ENCODE data around the gene FLRT2. TPM values are rescaled to one million over a fixed set of nuclear protein-coding genes. Genes with fewer than 3 reads are reported as not detected.

Gene FLRT2
- total and polyA plus RNA-seq, 9 of the 15 experiments (the other 6 are each of a cell fraction or from before 2014, with no cell fraction given): 0.02 TPM; not detected in 8

DNA sequence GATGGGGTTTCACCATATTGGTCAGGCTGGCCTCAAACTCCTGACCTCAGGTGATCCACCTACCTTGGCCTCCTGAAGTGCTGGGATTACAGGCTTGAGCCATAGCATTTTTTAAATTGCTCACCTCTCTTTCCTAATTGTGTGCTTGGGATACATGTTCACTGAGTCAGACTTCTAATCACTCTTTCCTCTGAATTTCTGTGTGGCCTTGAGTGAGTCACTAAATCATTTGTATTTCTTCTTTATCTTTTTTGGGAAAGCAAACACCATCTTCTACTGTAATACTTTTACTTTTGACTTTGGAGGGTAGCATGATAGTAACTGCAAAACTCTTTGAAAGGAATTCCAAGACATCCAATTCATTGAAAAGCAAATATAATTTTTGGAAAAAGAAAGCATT, 60.8 kb downstream of the FLRT2 start:
- no peaks in the 10 kb centered on the region for H3K9me1 ChIP-seq (ENCODE audit: control insufficient read depth, insufficient read depth, low read length)
- FAIRE-seq: no peak
- BruUV-seq (replicated peaks): no TSS peak
- H3K79me2 ChIP-seq (ENCODE audit: control insufficient read depth, insufficient read depth, low read length): no peaks in the 10 kb centered on the region
- POLR2A ChIA-PET: no interaction called here
- no peak overlapping the region for H3K4me2 ChIP-seq (ENCODE audit: insufficient read depth, low read length)
- H2AFZ ChIP-seq (ENCODE audit: low read depth, low read length): no peak overlapping the region
- no peak overlapping the region for H3K27ac ChIP-seq (ENCODE audit: extremely low read depth, low read depth, low read length)
- no peak overlapping the region for H3K4me3 ChIP-seq
- no peak overlapping the region for H3K9ac ChIP-seq (ENCODE audit: insufficient read depth in 1 of 2, low read depth in 2 of 2, low read length in 2 of 2)
- in situ Hi-C loops (cut with MboI) (no loop called here), intact Hi-C loops (cut with micrococcal nuclease) (no loop called here)
- no peaks in the 10 kb centered on the region for H3K27me3 ChIP-seq (ENCODE audit: control insufficient read depth in 2 of 2, insufficient read depth in 2 of 2, low read length in 2 of 2)
- H3K36me3 ChIP-seq (ENCODE audit: control insufficient read depth, insufficient read depth, low read length): no peaks in the 10 kb centered on the region
- no peak for ATAC-seq
- H4K20me1 ChIP-seq (replicated peaks; ENCODE audit: control insufficient read depth, insufficient read depth, low read length): no peaks in the 10 kb centered on the region
- no peak for DNase-seq (ENCODE audit: extremely low read depth in 1 of 4, low spot score in 3 of 4)
- CTCF ChIA-PET (ENCODE audit: low intra/inter-chr PET ratio): no interaction called here
- H3K9me3 ChIP-seq (replicated peaks; ENCODE audit: control insufficient read depth, insufficient read depth, low read depth, low read length): no peaks in the 10 kb centered on the region
- no peaks in the 10 kb centered on the region for H3K4me1 ChIP-seq (replicated peaks in 1 of 2; ENCODE audit: control insufficient read depth in 2 of 2, insufficient read depth in 2 of 2, low read length in 2 of 2)
- TF ChIP-seq ZNF143 (CRISPR knock-in tag; IDR thresholded peaks at IDR 0.05): no peak
- no peak for TF ChIP-seq ZNF239 (CRISPR knock-in tag; IDR thresholded peaks at IDR 0.05)
- TF ChIP-seq, protein P1, sequence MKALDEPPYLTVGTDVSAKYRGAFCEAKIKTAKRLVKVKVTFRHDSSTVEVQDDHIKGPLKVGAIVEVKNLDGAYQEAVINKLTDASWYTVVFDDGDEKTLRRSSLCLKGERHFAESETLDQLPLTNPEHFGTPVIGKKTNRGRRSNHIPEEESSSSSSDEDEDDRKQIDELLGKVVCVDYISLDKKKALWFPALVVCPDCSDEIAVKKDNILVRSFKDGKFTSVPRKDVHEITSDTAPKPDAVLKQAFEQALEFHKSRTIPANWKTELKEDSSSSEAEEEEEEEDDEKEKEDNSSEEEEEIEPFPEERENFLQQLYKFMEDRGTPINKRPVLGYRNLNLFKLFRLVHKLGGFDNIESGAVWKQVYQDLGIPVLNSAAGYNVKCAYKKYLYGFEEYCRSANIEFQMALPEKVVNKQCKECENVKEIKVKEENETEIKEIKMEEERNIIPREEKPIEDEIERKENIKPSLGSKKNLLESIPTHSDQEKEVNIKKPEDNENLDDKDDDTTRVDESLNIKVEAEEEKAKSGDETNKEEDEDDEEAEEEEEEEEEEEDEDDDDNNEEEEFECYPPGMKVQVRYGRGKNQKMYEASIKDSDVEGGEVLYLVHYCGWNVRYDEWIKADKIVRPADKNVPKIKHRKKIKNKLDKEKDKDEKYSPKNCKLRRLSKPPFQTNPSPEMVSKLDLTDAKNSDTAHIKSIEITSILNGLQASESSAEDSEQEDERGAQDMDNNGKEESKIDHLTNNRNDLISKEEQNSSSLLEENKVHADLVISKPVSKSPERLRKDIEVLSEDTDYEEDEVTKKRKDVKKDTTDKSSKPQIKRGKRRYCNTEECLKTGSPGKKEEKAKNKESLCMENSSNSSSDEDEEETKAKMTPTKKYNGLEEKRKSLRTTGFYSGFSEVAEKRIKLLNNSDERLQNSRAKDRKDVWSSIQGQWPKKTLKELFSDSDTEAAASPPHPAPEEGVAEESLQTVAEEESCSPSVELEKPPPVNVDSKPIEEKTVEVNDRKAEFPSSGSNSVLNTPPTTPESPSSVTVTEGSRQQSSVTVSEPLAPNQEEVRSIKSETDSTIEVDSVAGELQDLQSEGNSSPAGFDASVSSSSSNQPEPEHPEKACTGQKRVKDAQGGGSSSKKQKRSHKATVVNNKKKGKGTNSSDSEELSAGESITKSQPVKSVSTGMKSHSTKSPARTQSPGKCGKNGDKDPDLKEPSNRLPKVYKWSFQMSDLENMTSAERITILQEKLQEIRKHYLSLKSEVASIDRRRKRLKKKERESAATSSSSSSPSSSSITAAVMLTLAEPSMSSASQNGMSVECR (CRISPR knock-in tag; IDR thresholded peaks at IDR 0.05): no peak
- no peak for TF ChIP-seq ZNF764 (CRISPR knock-in tag; IDR thresholded peaks at IDR 0.05; ENCODE audit: low read depth)
- TF ChIP-seq, protein P2, sequence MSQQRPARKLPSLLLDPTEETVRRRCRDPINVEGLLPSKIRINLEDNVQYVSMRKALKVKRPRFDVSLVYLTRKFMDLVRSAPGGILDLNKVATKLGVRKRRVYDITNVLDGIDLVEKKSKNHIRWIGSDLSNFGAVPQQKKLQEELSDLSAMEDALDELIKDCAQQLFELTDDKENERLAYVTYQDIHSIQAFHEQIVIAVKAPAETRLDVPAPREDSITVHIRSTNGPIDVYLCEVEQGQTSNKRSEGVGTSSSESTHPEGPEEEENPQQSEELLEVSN (IDR thresholded peaks at IDR 0.05; ENCODE audit: borderline replicate concordance in 1 of 2, extremely low read depth in 1 of 2, insufficient read depth in 1 of 2, insufficient read length in 1 of 2, low read depth in 1 of 2, low read length in 1 of 2, poor library complexity in 1 of 2, severe bottlenecking in 1 of 2): no peak
- no peak for TF ChIP-seq POLR3G (IDR thresholded peaks at IDR 0.05; ENCODE audit: extremely low read depth, insufficient read length, insufficient replicate concordance)
- TF ChIP-seq MAFK (IDR thresholded peaks at IDR 0.05; ENCODE audit: low read length): no peak
- TF ChIP-seq RBM39 (optimal IDR thresholded peaks at IDR 0.05; ENCODE audit: low read depth, low read length): no peak
- no peak for TF ChIP-seq MED1 (CRISPR knock-in tag; IDR thresholded peaks at IDR 0.05; ENCODE audit: borderline replicate concordance)
- TF ChIP-seq, protein P3, sequence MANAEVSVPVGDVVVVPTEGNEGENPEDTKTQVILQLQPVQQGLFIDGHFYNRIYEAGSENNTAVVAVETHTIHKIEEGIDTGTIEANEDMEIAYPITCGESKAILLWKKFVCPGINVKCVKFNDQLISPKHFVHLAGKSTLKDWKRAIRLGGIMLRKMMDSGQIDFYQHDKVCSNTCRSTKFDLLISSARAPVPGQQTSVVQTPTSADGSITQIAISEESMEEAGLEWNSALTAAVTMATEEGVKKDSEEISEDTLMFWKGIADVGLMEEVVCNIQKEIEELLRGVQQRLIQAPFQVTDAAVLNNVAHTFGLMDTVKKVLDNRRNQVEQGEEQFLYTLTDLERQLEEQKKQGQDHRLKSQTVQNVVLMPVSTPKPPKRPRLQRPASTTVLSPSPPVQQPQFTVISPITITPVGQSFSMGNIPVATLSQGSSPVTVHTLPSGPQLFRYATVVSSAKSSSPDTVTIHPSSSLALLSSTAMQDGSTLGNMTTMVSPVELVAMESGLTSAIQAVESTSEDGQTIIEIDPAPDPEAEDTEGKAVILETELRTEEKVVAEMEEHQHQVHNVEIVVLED (CRISPR knock-in tag; IDR thresholded peaks at IDR 0.05): no peak
- TF ChIP-seq SMC3 (conservative IDR thresholded peaks at IDR 0.05; ENCODE audit: insufficient read depth, low read depth, low read length): no peak
- TF ChIP-seq ZNF347 (CRISPR knock-in tag; IDR thresholded peaks at IDR 0.05; ENCODE audit: low read depth): no peak
- no peak for TF ChIP-seq MXI1 (IDR thresholded peaks at IDR 0.05; ENCODE audit: low read depth, low read length)
- no peak for TF ChIP-seq HEY1 (CRISPR knock-in tag; IDR thresholded peaks at IDR 0.05; ENCODE audit: borderline replicate concordance)
- TF ChIP-seq IFI16 (CRISPR knock-in tag; IDR thresholded peaks at IDR 0.05): no peak
- no peak for TF ChIP-seq SPI1 (IDR thresholded peaks at IDR 0.05; ENCODE audit: borderline replicate concordance, low read depth, low read length)

Data from K562 (cell line).